HG03060 (cell line): ENCODE data around the gene NFASC.

Source experiments
- ATAC-seq: cut with Tn5 transposase; IDR thresholded peaks from one replicate; pipeline ENCODE4 v1.9.1; 2021; ENCODE audit warnings: low read depth, moderate number of reproducible peaks; ENCODE audit not compliant: unreplicated experiment

The NFASC gene

GRCh38 chr1:205056188-205056611, 185.5 kb downstream of the NFASC start:
- ATAC-seq, result no peak

DNA sequence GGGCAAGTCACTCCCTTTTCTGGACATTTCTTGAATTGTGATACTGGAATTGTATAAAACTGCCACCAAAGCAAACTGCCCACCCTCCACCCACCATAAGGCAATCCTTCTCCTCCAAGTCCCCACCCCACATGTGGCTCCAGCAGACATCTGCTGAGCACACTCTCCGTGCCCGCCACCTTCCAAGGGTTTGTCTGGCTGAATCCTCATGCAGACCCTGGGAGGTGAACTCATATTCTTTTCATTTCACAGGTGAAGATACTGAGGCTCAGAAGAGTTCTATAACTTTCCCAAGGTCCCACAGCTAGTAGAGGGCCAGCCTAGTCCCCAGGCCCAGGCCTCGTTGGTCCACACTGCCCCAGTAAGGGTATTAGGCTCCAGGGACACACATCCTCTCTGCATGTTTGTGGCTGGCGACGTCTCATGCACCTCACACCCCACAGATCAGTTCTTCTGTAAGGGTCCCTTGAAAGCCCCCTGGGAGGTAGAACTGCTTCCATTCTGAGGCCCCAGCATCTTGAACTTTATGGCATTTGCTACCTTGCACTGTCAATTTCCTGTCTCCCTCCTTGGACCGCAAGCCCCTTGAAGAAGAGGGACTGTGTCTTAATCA, 186.4 kb downstream of the NFASC start:
- no peak for ATAC-seq

GRCh38 chr1:205057808-205058575, 187.3 kb downstream of the NFASC start:
- ATAC-seq, result no peak

DNA sequence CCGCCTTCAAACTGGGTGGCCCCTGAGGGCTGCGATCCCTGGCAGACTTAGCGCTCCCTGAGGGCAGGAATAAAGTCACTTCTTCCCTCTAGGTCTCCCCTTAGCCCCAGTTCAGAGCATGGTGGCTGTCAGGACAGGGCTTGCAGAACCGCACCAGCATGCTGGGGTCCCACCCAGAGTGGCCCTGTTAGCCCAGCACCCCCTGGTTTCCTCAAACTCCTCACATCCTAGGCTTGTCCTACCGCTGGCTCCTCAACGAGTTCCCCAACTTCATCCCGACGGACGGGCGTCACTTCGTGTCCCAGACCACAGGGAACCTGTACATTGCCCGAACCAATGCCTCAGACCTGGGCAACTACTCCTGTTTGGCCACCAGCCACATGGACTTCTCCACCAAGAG, 188.2 kb downstream of the NFASC start:
- ATAC-seq, result no peak

- ATAC-seq, result no peak
These were observed 189.0 kb downstream of the NFASC start for GRCh38 chr1:205059660-205060059.

- no peak for ATAC-seq
These were observed 190.1 kb downstream of the NFASC start for GRCh38 chr1:205060746-205061145.

DNA sequence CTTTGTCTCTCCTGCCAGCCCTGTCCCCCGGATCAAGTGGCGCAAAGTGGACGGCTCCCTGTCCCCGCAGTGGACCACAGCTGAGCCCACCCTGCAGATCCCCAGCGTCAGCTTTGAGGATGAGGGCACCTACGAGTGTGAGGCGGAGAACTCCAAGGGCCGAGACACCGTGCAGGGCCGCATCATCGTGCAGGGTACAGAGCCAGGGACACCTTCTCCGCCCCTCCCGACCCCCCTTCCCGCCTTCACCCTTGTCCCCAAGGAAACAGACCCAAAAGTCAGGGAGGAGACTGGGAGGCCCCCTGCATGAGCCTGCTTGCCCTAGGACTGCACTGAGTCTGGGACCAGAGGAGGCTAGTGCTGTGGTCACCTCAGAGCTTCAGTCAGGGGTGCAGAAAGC, 190.6 kb downstream of the NFASC start:
- no peak for ATAC-seq

GRCh38 chr1:205061665-205062069, 191.0 kb downstream of the NFASC start:
- no peak for ATAC-seq

DNA sequence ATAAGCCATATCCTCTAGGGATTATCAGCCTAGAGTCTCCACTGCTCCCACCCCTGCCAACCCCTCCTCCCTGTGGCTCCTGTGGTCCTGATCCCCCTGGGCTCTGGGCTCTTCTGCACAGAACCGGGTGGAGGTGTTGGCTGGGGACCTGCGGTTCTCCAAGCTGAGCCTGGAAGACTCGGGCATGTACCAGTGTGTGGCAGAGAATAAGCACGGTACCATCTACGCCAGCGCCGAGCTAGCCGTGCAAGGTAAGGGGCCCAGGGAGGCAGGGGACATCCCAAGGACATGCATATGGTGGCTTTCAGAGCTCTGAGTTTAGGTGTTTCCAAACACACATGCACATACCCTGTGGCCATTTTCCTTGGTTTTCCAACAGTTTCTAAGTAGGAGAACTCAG, 191.7 kb downstream of the NFASC start:
- no peak for ATAC-seq

DNA sequence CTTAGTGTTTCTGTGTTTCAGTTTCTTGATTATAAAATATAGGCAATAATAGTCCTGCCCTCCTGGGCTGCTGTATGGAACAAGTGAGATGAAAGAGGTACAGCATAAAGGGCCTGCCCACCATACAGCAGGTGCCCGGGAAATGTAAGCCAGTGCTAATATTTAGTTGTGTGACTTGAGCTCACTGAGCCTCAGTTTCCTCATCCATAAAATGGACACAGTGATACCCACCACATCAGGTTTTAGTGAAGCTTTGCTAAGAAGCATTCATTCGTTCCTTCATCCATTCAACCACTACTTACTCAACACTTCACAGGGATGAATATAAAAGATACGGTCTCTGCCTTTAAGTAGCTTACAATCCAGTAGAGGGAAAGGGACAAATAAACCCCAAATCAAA, 192.2 kb downstream of the NFASC start:
- ATAC-seq, result no peak

DNA sequence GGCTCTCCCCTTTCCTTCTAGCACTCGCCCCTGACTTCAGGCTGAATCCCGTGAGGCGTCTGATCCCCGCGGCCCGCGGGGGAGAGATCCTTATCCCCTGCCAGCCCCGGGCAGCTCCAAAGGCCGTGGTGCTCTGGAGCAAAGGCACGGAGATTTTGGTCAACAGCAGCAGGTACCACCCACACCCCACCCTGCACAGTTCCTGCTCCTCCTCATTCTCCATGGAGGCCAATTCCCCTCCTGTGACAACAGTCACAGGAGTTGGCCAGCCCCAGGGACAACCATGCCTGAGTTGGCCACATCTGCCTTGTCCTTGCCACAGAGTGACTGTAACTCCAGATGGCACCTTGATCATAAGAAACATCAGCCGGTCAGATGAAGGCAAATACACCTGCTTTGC, 193.6 kb downstream of the NFASC start:
- no peak for ATAC-seq

DNA sequence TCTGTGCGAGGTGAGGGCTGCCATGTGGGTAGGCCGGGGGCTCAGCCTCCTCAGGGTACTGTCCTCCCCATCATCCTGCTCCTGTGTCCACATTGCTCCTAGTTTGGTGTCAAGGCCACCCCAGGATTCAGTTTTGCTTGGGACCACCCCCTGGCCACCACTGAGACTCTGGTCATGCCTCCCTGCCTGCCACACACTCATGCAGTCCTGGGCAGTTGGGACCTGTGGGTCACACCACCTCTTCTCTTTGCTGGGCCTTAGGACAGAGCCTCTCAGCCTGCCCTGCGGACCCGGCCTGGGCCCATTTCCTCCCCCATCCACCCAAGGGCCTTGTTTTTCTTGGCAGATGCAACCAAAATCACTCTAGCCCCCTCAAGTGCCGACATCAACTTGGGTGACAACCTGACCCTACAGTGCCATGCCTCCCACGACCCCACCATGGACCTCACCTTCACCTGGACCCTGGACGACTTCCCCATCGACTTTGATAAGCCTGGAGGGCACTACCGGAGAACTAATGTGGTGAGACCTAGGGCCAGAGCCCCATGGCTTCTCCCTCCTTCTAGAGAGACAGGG, 194.2 kb downstream of the NFASC start:
- ATAC-seq, result no peak

- ATAC-seq, result no peak
These were observed 195.0 kb downstream of the NFASC start for GRCh38 chr1:205065666-205066065.

GRCh38 chr1:205066141-205066818, 195.6 kb downstream of the NFASC start:
- ATAC-seq, result no peak

- ATAC-seq, result no peak
These were observed 196.4 kb downstream of the NFASC start for GRCh38 chr1:205067031-205067430.

GRCh38 chr1:205068001-205068400, 197.3 kb downstream of the NFASC start:
- no peak for ATAC-seq

DNA sequence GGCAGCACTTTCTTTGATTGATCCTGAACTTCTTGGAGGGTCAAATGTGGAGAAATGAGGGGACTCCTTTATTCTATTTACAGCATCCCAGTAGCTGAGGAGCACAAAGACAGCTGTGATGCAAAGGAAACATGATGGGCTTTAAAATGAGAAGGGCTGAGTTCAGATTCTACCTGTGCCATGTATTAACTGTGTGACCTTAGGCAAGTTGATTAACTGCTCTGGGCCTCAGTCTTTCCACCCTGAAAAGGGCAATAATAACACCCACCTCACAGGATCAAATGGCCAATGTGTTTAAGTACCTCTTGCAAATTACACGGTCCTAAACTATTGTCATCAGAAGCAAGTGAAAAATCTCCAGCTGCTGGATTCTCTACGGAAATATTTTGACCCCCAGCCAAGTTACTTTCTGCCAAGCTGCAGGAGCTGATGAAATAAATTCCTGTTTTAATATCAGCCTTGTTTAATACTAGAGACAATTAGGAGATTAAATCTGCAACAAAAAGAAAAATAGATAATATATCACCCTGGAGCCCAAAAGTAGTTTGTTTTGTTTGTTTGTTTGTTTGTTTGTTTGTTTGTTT, 197.9 kb downstream of the NFASC start:
- no peak for ATAC-seq

- ATAC-seq, result no peak
These were observed 198.9 kb downstream of the NFASC start for GRCh38 chr1:205069371-205070125.

GRCh38 chr1:205071028-205071409, 200.4 kb downstream of the NFASC start:
- ATAC-seq, result no peak

- ATAC-seq, result no peak
These were observed 201.1 kb downstream of the NFASC start for GRCh38 chr1:205071801-205072200.
